HepG2 (cell line): ENCODE measurements around the gene CASP7. TPM values are rescaled to one million over a fixed set of nuclear protein-coding genes. Genes with fewer than 3 reads are reported as not detected.

Experiments
- ARNT2 ChIP-seq: sonication (generic); formaldehyde crosslinking; IDR thresholded peaks from 2 replicates; pipeline ENCODE4 v1.8.0; 2022; ENCODE audit warnings: mild to moderate bottlenecking, low read depth, missing genetic modification reagents, moderate library complexity
- GPN1 ChIP-seq: sonication (generic); formaldehyde crosslinking; IDR thresholded peaks from 2 replicates; pipeline ENCODE4 v1.5.1; 2020; ENCODE audit warnings: missing genetic modification reagents, borderline replicate concordance
- HIVEP1 ChIP-seq: sonication (generic); formaldehyde crosslinking; IDR thresholded peaks from 2 replicates; pipeline ENCODE4 v1.4.0; 2020; ENCODE audit warnings: mild to moderate bottlenecking, missing genetic modification reagents
- HMG20A ChIP-seq: IDR thresholded peaks from 2 replicates; pipeline ENCODE4 v1.6.1; 2016; ENCODE audit warnings: borderline replicate concordance
- LCORL ChIP-seq, 2 experiments: fragments of 450-650 bp in 1 of 2; sonication (generic) in 1 of 2; formaldehyde crosslinking in 1 of 2; IDR thresholded peaks; 2 replicates each; pipeline versions ENCODE4 v1.5.0 to v1.6.1; 2017 to 2020; ENCODE audit warnings: antibody characterized with exemption in 1 of 2, missing genetic modification reagents in 1 of 2
- MYNN ChIP-seq: sonication (generic); formaldehyde crosslinking; IDR thresholded peaks from 2 replicates; pipeline ENCODE4 v1.4.0; 2020; ENCODE audit warnings: mild to moderate bottlenecking, low read depth, missing genetic modification reagents
- NCOA2 ChIP-seq: sonication (generic); formaldehyde crosslinking; IDR thresholded peaks from 2 replicates; pipeline ENCODE4 v1.8.0; 2022; ENCODE audit warnings: inconsistent platforms
- NONO ChIP-seq, 2 experiments: fragments of 450-650 bp in 1 of 2; sonication (generic) in 1 of 2; formaldehyde crosslinking in 1 of 2; IDR thresholded peaks in 1 of 2; conservative IDR thresholded peaks in 1 of 2; 2 replicates each; pipeline versions ENCODE4 v1.6.1 to v1.8.0; 2017 to 2022; ENCODE audit warnings: mild to moderate bottlenecking in 1 of 2, missing genetic modification reagents in 1 of 2, moderate library complexity in 1 of 2
- RORA ChIP-seq: sonication (generic); formaldehyde crosslinking; IDR thresholded peaks from 2 replicates; pipeline ENCODE4 v1.5.0; 2020; ENCODE audit warnings: mild to moderate bottlenecking, missing genetic modification reagents, moderate library complexity
- SAP130 ChIP-seq: IDR thresholded peaks from 2 replicates; pipeline ENCODE4 v1.6.1; 2016; ENCODE audit warnings: low read depth
- SP5 ChIP-seq: IDR thresholded peaks from 2 replicates; pipeline ENCODE4 v1.6.1; 2016; ENCODE audit warnings: low read depth, borderline replicate concordance
- SRSF9 ChIP-seq: fragments of 200-400 bp; formaldehyde crosslinking; IDR thresholded peaks from 2 replicates; pipeline ENCODE4 v1.6.1; 2018; ENCODE audit warnings: borderline replicate concordance, mild to moderate bottlenecking, low read depth, low read length; ENCODE audit not compliant: insufficient read depth, poor library complexity, severe bottlenecking
- TCF7L2 ChIP-seq: IDR thresholded peaks from 2 replicates; pipeline ENCODE4 v1.6.1; 2011; ENCODE audit warnings: mild to moderate bottlenecking, low read depth, low read length, moderate library complexity
- ZNF343 ChIP-seq: sonication (generic); formaldehyde crosslinking; IDR thresholded peaks from 2 replicates; pipeline ENCODE4 v1.4.0; 2020; ENCODE audit warnings: mild to moderate bottlenecking, missing genetic modification reagents
- ZNF383 ChIP-seq: sonication (generic); formaldehyde crosslinking; IDR thresholded peaks from 2 replicates; pipeline ENCODE4 v1.4.0; 2020; ENCODE audit warnings: missing genetic modification reagents, mild to moderate bottlenecking, borderline replicate concordance
- ZNF562 ChIP-seq: sonication (generic); formaldehyde crosslinking; IDR thresholded peaks from 2 replicates; pipeline ENCODE4 v1.8.0; 2022; ENCODE audit warnings: missing genetic modification reagents, borderline replicate concordance
- ZNF83 ChIP-seq: sonication (generic); formaldehyde crosslinking; IDR thresholded peaks from 2 replicates; pipeline ENCODE4 v1.4.0; 2020; ENCODE audit warnings: missing genetic modification reagents, mild to moderate bottlenecking, borderline replicate concordance
- polyA plus RNA-seq, 8 experiments: library from polyadenylated mRNA; depleted of rRNA in 3 of 8; stranded (reverse) in 7 of 8; unstranded in 1 of 8; fragments of >200 nt; fragmentation: Illumina TruSeq in 4 of 8; extraction: Trizol in 4 of 8; gene quantifications; 2 replicates each; pipeline versions ENCODE4 v1.2.1 to v1.2.3, GENCODE V29; 2011 to 2016; ENCODE audit warnings: low read depth in 4 of 8, missing spikeins in 1 of 8, mixed read lengths in 1 of 8; ENCODE audit not compliant: insufficient read depth in 1 of 8
- total RNA-seq, 5 experiments: library from RNA; depleted of rRNA; stranded (reverse); fragments of >200 nt; fragmentation: Illumina TruSeq; extraction: Trizol; gene quantifications; 2 replicates each; pipeline ENCODE4 v1.2.3, GENCODE V29; 2016; ENCODE audit warnings: low read depth in 1 of 5
- TF ChIP-seq, protein P1 (sequence below): sonication (generic); formaldehyde crosslinking; IDR thresholded peaks from 2 replicates; pipeline ENCODE4 v1.5.1; 2020; ENCODE audit warnings: mild to moderate bottlenecking, missing genetic modification reagents
- TF ChIP-seq, protein P2 (sequence below): sonication (generic); formaldehyde crosslinking; IDR thresholded peaks from 2 replicates; pipeline ENCODE4 v1.8.1; 2023; ENCODE audit warnings: missing genetic modification reagents, inconsistent platforms, borderline replicate concordance
- TF ChIP-seq, protein P3 (sequence below): sonication (generic); formaldehyde crosslinking; IDR thresholded peaks from 2 replicates; pipeline ENCODE4 v1.8.0; 2022; ENCODE audit warnings: mild to moderate bottlenecking, missing genetic modification reagents, moderate library complexity
- TF ChIP-seq, protein P4 (sequence below): sonication (generic); formaldehyde crosslinking; IDR thresholded peaks from 2 replicates; pipeline ENCODE4 v1.4.0; 2020; ENCODE audit warnings: low read depth, mild to moderate bottlenecking, missing genetic modification reagents
- TF ChIP-seq, protein P5 (sequence below): IDR thresholded peaks from 2 replicates; pipeline ENCODE4 v1.6.1; 2016; ENCODE audit warnings: low read depth, borderline replicate concordance

CASP7 gene
- total and polyA plus RNA-seq, 2 of the 13 experiments (the other 11 are each of a cell fraction or from before 2014, with no cell fraction given): 11.9 to 39.3 TPM

DNA sequence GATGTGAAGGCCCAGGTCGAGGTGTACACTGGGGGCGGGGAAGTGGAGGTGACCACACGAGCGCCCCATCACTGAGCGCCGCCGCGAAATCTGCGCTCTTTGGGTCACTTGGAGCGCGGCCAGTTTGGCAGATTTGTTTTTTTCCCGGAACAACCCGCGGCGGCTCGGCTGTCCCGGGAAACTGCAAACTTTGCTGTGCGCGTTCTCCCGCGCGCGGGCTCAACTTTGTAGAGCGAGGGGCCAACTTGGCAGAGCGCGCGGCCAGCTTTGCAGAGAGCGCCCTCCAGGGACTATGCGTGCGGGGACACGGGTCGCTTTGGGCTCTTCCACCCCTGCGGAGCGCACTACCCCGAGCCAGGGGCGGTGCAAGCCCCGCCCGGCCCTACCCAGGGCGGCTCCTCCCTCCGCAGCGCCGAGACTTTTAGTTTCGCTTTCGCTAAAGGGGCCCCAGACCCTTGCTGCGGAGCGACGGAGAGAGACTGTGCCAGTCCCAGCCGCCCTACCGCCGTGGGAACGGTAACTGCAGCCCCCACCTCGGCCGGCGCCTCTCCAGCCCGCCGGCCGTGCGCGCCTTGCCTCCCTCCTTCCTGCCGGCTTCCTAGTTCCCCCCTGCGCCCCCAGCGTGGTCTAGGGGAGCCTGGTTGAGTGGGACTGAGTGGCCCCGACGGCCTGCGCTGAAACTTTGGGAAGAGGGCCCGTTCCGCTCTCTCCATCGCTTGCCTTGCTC is at the start of gene CASP7 (continued):
- TF ChIP-seq, protein P1, sequence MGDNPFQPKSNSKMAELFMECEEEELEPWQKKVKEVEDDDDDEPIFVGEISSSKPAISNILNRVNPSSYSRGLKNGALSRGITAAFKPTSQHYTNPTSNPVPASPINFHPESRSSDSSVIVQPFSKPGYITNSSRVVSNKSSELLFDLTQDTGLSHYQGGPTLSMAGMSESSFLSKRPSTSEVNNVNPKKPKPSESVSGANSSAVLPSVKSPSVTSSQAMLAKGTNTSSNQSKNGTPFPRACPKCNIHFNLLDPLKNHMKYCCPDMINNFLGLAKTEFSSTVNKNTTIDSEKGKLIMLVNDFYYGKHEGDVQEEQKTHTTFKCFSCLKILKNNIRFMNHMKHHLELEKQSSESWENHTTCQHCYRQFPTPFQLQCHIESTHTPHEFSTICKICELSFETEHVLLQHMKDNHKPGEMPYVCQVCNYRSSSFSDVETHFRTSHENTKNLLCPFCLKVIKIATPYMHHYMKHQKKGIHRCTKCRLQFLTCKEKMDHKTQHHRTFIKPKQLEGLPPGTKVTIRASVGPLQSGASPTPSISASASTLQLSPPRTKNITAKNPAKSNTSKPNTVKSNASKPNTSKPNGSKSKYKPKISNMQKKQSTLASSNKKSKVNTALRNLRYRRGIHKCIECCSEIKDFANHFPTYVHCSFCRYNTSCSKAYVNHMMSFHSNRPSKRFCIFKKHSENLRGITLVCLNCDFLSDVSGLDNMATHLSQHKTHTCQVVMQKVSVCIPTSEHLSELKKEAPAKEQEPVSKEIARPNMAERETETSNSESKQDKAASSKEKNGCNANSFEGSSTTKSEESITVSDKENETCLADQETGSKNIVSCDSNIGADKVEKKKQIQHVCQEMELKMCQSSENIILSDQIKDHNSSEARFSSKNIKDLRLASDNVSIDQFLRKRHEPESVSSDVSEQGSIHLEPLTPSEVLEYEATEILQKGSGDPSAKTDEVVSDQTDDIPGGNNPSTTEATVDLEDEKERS (CRISPR knock-in tag): 0 out of 2 replicates have a peak, but pooled peaks have one; percentile 30
- TF ChIP-seq, protein P2, sequence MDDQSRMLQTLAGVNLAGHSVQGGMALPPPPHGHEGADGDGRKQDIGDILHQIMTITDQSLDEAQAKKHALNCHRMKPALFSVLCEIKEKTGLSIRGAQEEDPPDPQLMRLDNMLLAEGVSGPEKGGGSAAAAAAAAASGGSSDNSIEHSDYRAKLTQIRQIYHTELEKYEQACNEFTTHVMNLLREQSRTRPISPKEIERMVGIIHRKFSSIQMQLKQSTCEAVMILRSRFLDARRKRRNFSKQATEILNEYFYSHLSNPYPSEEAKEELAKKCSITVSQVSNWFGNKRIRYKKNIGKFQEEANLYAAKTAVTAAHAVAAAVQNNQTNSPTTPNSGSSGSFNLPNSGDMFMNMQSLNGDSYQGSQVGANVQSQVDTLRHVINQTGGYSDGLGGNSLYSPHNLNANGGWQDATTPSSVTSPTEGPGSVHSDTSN (CRISPR knock-in tag): no peak
- TF ChIP-seq LCORL (IDR thresholded peaks at IDR 0.05) (no peak), LCORL (CRISPR knock-in tag; IDR thresholded peaks at IDR 0.05) (peak; percentile 81), ZNF383 (CRISPR knock-in tag) (no peak), HMG20A (CRISPR knock-in tag) (no peak), ARNT2 (CRISPR knock-in tag) (0 out of 2 replicates have a peak, but pooled peaks have one; percentile 29), GPN1 (CRISPR knock-in tag) (no peak), SRSF9 (no peak), MYNN (CRISPR knock-in tag) (no peak), HIVEP1 (peak; percentile 29; the same call in 1 of the 2 replicates), ZNF562 (CRISPR knock-in tag) (no peak), NONO (IDR thresholded peaks at IDR 0.05) (no peak), NONO (CRISPR knock-in tag; conservative IDR thresholded peaks at IDR 0.05) (no peak), ZNF83 (CRISPR knock-in tag) (no peak), TCF7L2 (no peak), NCOA2 (CRISPR knock-in tag) (peak; percentile 44; the same call in 1 of the 2 replicates), RORA (CRISPR knock-in tag) (no peak), SAP130 (CRISPR knock-in tag) (peak; percentile 81), ZNF343 (no peak), SP5 (CRISPR knock-in tag) (peak; percentile 17; the same call in 1 of the 2 replicates)
- TF ChIP-seq, protein P3, sequence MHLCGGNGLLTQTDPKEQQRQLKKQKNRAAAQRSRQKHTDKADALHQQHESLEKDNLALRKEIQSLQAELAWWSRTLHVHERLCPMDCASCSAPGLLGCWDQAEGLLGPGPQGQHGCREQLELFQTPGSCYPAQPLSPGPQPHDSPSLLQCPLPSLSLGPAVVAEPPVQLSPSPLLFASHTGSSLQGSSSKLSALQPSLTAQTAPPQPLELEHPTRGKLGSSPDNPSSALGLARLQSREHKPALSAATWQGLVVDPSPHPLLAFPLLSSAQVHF (CRISPR knock-in tag): no peak
- TF ChIP-seq, protein P4, sequence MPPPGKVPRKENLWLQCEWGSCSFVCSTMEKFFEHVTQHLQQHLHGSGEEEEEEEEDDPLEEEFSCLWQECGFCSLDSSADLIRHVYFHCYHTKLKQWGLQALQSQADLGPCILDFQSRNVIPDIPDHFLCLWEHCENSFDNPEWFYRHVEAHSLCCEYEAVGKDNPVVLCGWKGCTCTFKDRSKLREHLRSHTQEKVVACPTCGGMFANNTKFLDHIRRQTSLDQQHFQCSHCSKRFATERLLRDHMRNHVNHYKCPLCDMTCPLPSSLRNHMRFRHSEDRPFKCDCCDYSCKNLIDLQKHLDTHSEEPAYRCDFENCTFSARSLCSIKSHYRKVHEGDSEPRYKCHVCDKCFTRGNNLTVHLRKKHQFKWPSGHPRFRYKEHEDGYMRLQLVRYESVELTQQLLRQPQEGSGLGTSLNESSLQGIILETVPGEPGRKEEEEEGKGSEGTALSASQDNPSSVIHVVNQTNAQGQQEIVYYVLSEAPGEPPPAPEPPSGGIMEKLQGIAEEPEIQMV (CRISPR knock-in tag): no peak
- TF ChIP-seq, protein P5, sequence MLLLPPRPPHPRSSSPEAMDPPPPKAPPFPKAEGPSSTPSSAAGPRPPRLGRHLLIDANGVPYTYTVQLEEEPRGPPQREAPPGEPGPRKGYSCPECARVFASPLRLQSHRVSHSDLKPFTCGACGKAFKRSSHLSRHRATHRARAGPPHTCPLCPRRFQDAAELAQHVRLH: 0 out of 2 replicates have a peak, but pooled peaks have one; percentile 16
